ENCODE measurements around the gene SLC22A2.

DNA sequence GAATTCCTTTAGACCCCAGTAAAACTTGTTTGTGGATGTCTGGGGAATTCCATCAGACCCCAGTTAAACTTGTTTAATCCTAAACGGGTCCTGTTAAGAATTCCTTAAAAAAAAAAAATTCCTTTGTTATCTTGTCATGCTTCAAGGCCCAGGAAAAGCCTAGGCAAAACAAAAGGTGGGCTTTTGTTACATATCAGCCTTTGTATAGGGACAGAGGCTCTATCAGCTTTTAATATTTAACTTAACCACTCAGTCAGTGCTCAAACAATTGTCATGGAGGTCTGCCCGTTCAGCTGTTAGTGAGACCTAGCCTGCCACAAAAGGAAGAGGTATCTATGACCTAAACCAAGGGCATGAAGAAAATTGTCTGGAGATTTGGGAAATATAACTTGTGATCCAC is 83.9 kb downstream of the SLC22A2 start:
- TF ChIP-seq CTCF (IDR thresholded peaks at IDR 0.05; ENCODE audit: poor library complexity) = no peak
- TF ChIP-seq EZH2 (IDR thresholded peaks at IDR 0.05; ENCODE audit: borderline replicate concordance) = no peak

All from hepatocyte (in vitro differentiated cells).